NCI-H2029 treated with DMSO at 0.1 percent for 48 hours (cell line): Measurements from ENCODE around the gene ACTG2.
A peak's percentile ranks its signal among the peaks of the same experiment; 100 is the strongest.

Experiments
- DNase-seq: peaks from one replicate; lab custom pipeline; 2025; lab: John Stamatoyannopoulos, UW

Gene ACTG2

GRCh38 chr2:73914667-73915066, 21.9 kb downstream of the ACTG2 start:
- no peak for DNase-seq

- DNase-seq = no peak
These were observed 22.7 kb downstream of the ACTG2 start for GRCh38 chr2:73915437-73915993.

- no peak for DNase-seq
These were observed 23.9 kb downstream of the ACTG2 start for GRCh38 chr2:73916666-73917065.

- DNase-seq = no peak
These were observed 24.5 kb downstream of the ACTG2 start for GRCh38 chr2:73917296-73917695.

GRCh38 chr2:73917696-73918207, 24.9 kb downstream of the ACTG2 start:
- DNase-seq = no peak

- no peak for DNase-seq
These were observed 26.0 kb downstream of the ACTG2 start for GRCh38 chr2:73918856-73919255.

- no peak for DNase-seq
These were observed 26.9 kb downstream of the ACTG2 start for GRCh38 chr2:73919596-73920228.

GRCh38 chr2:73920577-73921545, 28.1 kb downstream of the ACTG2 start:
- no peak for DNase-seq

- DNase-seq = no peak
These were observed 28.8 kb downstream of the ACTG2 start for GRCh38 chr2:73921581-73921980.

- DNase-seq = no peak
These were observed 29.9 kb downstream of the ACTG2 start for GRCh38 chr2:73922681-73923080.

- no peak for DNase-seq
These were observed 32.4 kb downstream of the ACTG2 start for GRCh38 chr2:73925033-73925704.

- DNase-seq = no peak
These were observed 33.2 kb downstream of the ACTG2 start for GRCh38 chr2:73925853-73926492.

GRCh38 chr2:73926493-73927327, 33.9 kb downstream of the ACTG2 start, which contains the start of gene DGUOK:
Gene DGUOK (plus strand): TSS chr2:73926880. CDS start chr2:73926911, 31 bp downstream.
- DNase-seq = peak; percentile 91

GRCh38 chr2:73927344-73927743, 34.5 kb downstream of the ACTG2 start:
- DNase-seq = no peak

- no peak for DNase-seq
These were observed 36.1 kb downstream of the ACTG2 start for GRCh38 chr2:73928963-73929347.

- no peak for DNase-seq
These were observed 37.6 kb downstream of the ACTG2 start for GRCh38 chr2:73930386-73930785.

- no peak for DNase-seq
These were observed 39.0 kb downstream of the ACTG2 start for GRCh38 chr2:73931531-73932500.

GRCh38 chr2:73933194-73933593, 40.4 kb downstream of the ACTG2 start:
- peak; percentile 31 for DNase-seq

GRCh38 chr2:73935641-73936040, 42.8 kb downstream of the ACTG2 start:
- DNase-seq = no peak
